Umbilical cord (tissue), 2 donors: ENCODE data around the gene HOXD10. TPM values are rescaled to one million over a fixed set of nuclear protein-coding genes. Genes with fewer than 3 reads are reported as not detected.

Experiments used
- DNase-seq: peaks from one replicate; pipeline ENCODE4 v3.0.0-alpha.2; 2015; ENCODE audit warnings: low spot score
- total RNA-seq: library from RNA; depleted of rRNA; stranded (reverse); fragments of >200 nt; gene quantifications from one replicate; pipeline ENCODE4 v1.2.3, GENCODE V29; 2014; ENCODE audit warnings: low replicate concordance; ENCODE audit not compliant: insufficient read depth

HOXD10 gene
- total RNA-seq, 1 donor from 2014 or later = 14.4 TPM

- no peak for DNase-seq
These were observed 5.6 kb downstream of the HOXD10 start for GRCh38 chr2:176122052-176122682.

DNA sequence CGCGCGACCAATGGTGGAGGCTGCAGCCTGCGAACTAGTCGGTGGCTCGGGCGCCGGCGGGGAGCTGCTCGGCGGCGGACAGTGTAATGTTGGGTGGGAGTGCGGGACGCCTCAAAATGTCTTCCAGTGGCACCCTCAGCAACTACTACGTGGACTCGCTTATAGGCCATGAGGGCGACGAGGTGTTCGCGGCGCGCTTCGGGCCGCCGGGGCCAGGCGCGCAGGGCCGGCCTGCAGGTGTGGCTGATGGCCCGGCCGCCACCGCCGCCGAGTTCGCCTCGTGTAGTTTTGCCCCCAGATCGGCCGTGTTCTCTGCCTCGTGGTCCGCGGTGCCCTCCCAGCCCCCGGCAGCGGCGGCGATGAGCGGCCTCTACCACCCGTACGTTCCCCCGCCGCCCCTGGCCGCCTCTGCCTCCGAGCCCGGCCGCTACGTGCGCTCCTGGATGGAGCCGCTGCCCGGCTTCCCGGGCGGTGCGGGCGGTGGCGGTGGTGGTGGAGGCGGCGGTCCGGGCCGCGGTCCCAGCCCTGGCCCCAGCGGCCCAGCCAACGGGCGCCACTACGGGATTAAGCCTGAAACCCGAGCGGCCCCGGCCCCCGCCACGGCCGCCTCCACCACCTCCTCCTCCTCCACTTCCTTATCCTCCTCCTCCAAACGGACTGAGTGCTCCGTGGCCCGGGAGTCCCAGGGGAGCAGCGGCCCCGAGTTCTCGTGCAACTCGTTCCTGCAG lies 6.3 kb downstream of the HOXD10 start, which contains the start of gene HOXD9:
Gene HOXD9, plus strand, starts transcription at position 37 of the 728 bp plus-strand sequence. Its CDS starts 50 bp downstream, at position 87.
- DNase-seq = no peak

DNA sequence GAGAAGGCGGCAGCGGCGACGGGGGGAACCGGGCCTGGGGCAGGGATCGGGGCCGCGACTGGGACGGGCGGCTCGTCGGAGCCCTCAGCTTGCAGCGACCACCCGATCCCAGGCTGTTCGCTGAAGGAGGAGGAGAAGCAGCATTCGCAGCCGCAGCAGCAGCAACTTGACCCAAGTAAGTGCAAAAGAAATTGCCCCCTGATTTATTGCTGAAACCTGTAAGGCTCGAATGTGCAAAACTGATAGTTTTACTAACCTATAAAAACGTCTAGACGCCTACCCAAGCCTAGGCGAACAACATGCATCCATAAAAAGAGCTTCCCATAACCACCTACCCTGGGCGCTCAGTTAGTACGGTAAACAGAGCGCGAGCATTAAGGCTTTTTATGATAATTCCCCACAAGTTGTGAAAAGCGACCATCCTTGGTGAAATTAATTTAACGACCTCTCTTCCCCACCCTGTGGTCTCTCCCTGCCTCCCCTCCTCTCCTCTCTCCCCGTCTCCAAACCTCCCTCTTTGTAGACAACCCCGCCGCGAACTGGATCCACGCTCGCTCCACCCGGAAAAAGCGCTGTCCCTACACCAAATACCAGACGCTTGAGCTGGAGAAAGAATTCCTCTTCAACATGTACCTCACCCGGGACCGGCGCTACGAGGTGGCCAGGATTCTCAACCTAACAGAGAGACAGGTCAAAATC lies 7.0 kb downstream of the HOXD10 start:
- no peak for DNase-seq

- no peak for DNase-seq
These were observed 7.8 kb downstream of the HOXD10 start for GRCh38 chr2:176124110-176124946.

GRCh38 chr2:176124947-176125771 lies 8.6 kb downstream of the HOXD10 start:
- no peak for DNase-seq

GRCh38 chr2:176125772-176126054 lies 9.1 kb downstream of the HOXD10 start:
- no peak for DNase-seq

- peak; percentile 73 for DNase-seq
These were observed 10.6 kb downstream of the HOXD10 start for GRCh38 chr2:176126929-176127773.

- DNase-seq = no peak
These were observed 11.1 kb downstream of the HOXD10 start for GRCh38 chr2:176127774-176128072.

DNA sequence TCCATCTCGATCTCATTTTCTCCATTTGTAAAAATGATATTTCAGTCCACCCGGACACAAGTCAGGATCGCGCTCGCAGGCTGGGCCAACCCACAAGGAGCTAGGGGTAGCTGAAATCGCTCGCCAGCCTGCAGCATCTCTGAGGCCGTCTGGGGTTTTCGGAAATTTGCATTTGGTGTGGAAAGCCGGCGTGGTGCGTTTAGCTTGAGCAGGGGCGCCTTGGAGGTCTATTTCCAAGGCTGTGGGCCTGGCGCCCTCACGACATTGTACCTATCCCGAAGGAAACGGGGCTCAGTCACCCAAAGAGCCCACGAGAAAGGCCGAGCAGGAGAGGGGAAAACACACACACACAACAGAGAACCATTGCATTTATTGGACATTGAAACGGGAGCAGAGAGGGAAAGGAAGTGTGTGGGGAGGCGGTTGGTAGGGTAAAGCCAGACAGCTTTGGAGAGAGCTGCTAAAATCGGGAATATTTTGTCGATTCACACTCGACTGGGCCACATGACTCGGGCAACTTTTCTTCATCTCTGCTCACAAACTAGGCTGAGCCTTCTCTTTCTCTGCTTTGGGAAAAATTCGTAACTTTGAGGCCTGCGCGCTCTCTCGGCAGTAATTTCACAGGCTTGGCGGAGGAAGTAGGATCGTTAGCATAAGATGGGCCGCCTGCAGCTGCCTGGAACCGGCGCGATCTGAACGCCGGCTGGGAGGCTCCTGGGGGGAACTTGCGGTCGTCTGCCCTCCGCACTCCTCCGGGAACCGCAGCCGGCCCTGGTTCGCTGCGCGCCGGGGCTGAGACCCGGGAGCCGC lies 11.8 kb downstream of the HOXD10 start:
- DNase-seq = peak; percentile 51

DNA sequence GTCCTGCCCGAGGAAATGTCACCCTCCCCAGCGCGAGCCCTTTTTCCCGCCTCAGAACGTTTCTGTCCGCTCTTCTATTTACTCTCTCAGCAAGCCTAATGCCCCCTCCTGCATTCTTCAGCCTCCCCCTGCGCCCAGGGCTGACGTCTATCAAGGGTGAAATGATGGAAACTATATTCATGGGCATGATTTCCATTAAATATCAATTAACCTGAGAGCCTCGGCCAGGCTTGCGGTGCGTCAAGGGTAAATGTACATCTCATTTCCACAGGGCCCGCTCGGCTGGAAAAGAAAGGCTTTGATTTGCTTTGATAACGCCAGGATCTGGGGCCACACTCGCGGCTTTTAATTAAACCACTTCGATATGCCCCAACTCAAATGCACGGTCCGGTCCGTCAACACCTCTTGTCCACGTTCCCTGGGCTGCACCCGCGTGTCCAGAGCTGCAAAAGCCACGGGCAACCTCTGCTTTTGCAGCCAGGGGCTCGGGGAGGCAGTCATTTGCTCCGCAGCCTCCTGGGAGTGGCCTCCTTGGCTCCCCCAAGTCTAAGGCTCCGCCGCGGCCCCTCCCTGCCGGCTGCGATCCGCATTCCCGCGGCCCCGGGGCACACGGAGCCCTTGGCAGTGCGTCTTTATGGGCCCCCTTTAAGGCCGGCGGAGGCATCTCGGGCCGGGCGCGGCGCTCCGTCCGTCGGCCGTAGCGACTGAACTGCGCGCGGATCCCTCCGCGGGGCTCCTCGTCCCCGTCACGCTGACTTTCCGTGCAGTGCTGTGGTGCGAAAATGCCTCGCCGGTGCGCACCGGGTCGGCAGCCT lies 12.6 kb downstream of the HOXD10 start, which contains the start of gene HOXD8:
Gene HOXD8, plus strand, starts transcription at position 724 of the 815 bp plus-strand sequence. CDS start 662 bp downstream, outside the sequence.
- peak; percentile 70 for DNase-seq

DNA sequence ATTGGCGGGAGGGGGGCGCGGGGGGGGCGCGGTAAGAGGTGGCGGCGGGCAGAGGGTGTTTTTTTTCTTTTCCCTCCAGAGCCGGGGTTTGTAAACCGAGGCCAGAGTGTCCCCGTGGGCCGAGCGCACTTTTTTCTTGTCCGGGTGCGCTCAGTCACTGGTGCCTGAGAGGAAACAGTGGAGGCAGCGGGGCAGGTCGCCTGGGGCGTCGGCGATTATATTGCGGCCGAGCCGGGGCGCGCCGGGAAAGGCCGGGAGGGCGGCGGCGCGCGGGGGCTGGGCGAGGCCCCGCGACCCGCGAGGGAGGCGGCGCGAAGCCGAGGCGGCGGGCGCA lies 13.2 kb downstream of the HOXD10 start:
- no peak for DNase-seq

GRCh38 chr2:176130147-176130956 lies 13.8 kb downstream of the HOXD10 start:
- no peak for DNase-seq

GRCh38 chr2:176130957-176131847 lies 14.6 kb downstream of the HOXD10 start:
- DNase-seq = no peak

DNA sequence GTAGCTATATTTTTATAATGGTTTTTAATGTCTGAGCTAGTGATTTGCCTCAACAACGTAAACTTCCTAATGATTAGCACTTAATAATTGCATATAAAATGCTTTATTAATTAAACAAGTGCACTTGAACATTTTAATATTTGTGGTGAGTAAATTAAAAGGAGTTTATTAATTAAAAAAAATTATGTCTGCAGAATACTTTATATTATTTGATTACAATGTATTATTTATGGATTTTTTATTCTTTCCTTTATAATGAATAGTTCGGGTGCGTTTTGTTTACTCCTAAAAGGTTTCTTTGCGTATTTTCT lies 15.2 kb downstream of the HOXD10 start:
- DNase-seq = no peak

- peak; percentile 61 for DNase-seq
These were observed 15.9 kb downstream of the HOXD10 start for GRCh38 chr2:176132205-176133171.

DNA sequence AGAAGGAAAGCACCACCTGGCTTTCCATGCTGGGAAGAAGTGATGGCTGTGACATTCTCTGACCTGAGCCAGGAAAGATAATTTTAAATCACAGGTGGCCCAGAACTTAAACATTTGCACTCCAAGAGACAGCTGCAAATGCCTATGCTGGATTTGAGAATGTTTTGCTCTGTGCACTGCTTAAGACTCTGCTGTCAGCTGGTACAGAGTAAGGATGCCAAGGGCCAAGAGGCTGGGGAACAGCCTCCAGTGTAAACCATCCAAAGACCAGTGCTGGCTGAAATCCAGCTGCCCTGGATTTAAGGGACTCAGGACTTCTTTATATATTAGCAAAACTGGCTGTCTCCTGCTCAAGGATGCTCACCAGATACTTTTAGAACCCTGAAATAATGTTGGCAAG lies 16.8 kb downstream of the HOXD10 start:
- peak; percentile 55 for DNase-seq
